ENCODE data around the gene HMGCR.

GRCh38 chr5:75342836-75343235, 5.8 kb downstream of the HMGCR start:
- no peak for TF ChIP-seq CTCF (IDR thresholded peaks at IDR 0.05)
- TF ChIP-seq EZH2 (IDR thresholded peaks at IDR 0.05; ENCODE audit: borderline replicate concordance, insufficient read depth, low read depth, low read length, poor library complexity, severe bottlenecking) = no peak

Data from B cell (primary cell).